SH-SY5Y (cell line): ENCODE data around the gene TBC1D14.

Experiments used
- GATA2 ChIP-seq: IDR thresholded peaks from 2 replicates; pipeline ENCODE4 v1.6.1; 2011; ENCODE audit warnings: mild to moderate bottlenecking, low read depth, low read length
- GATA3 ChIP-seq: IDR thresholded peaks from 2 replicates; pipeline ENCODE4 v1.6.1; 2011; ENCODE audit warnings: low read depth, mild to moderate bottlenecking, low read length, moderate library complexity

DNA sequence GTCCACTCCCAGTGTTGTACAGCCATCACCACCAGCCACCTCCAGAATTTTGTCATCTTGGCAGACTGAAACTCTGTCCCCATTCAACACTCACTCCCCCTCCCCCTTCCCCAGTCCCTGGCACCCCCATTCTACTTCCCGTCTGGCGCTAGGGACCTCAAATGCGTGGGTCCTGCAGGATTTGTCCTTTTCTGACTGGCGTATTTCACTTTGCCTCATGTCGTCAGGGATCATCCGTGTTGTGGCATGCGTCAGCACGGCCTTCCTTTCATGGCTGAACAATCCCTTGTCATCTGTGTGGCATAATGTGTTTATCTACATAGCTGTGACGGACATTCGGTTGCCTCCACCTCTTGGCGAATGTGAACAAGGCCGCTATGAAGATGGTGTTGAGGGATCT lies 139.0 kb downstream of the TBC1D14 start:
- TF ChIP-seq GATA2 = no peak
- TF ChIP-seq GATA3 = no peak
